Erythroblast (primary cell): ENCODE results near the gene MINPP1.

Experiments used
- GATA1 ChIP-seq: IDR thresholded peaks from 2 replicates; pipeline ENCODE4 v1.6.1; 2011; ENCODE audit warnings: low read depth, mild to moderate bottlenecking, control low read depth, low read length, moderate library complexity
- POLR2A ChIP-seq: IDR thresholded peaks from 2 replicates; pipeline ENCODE4 v1.6.1; 2011; ENCODE audit warnings: mild to moderate bottlenecking, low read length

- no peak for TF ChIP-seq POLR2A
- no peak for TF ChIP-seq GATA1
These were observed 55.9 kb downstream of the MINPP1 start for GRCh38 chr10:87560495-87561129.
